Activated B cell treated with CpG ODN at 0.5 μM for 24 hours (primary cell): ENCODE data around the gene METTL9. TPM values are rescaled to one million over a fixed set of nuclear protein-coding genes. Genes with fewer than 3 reads are reported as not detected.

Experiments
- ATAC-seq: fragments of 200-7000 bp; cut with Tn5 transposase; one replicate; pipeline ENCODE4 v1.10.0; 2021; ENCODE audit warnings: low read depth, mild to moderate bottlenecking, moderate library complexity
- CTCF ChIA-PET: fragments of 350-600 bp; sonication (Branson Sonifier 250); formaldehyde crosslinking; loops from one replicate; lab custom pipeline; 2021; ENCODE audit warnings: antibody characterized with exemption; lab: Charles Lee
- POLR2A ChIA-PET: fragments of 350-600 bp; sonication (Branson Sonifier 250); formaldehyde crosslinking; loops from one replicate; lab custom pipeline; 2021; ENCODE audit warnings: antibody characterized with exemption; lab: Charles Lee
- DNase-seq: peaks from one replicate; pipeline ENCODE4 v3.0.0; 2022
- H3K27ac Mint-ChIP-seq: one replicate; pipeline ENCODE4 v1.8.0; 2020; ENCODE audit warnings: mixed read lengths
- H3K27me3 Mint-ChIP-seq: one replicate; pipeline ENCODE4 v1.8.0; 2021; ENCODE audit warnings: mixed read lengths
- H3K36me3 Mint-ChIP-seq: one replicate; pipeline ENCODE4 v1.8.0; 2021; ENCODE audit warnings: low read depth, mixed read lengths
- H3K4me1 Mint-ChIP-seq: one replicate; pipeline ENCODE4 v1.8.0; 2021; ENCODE audit warnings: mixed read lengths
- H3K4me3 Mint-ChIP-seq: one replicate; pipeline ENCODE4 v1.8.0; 2020; ENCODE audit warnings: mild to moderate bottlenecking, mixed read lengths
- H3K9me3 Mint-ChIP-seq: one replicate; pipeline ENCODE4 v1.8.0; 2020; ENCODE audit warnings: mixed read lengths
- CTCF ChIP-seq: fragments of 200-600 bp; IDR thresholded peaks from one replicate; pipeline ENCODE4 v1.8.0; 2022; ENCODE audit warnings: antibody characterized with exemption, mild to moderate bottlenecking
- intact Hi-C: fragments of 100-400 bp; cut with micrococcal nuclease; formaldehyde crosslinking; loops from one replicate; pipeline ENCODE4 v1.15.1; 2024
- total RNA-seq: library from RNA; stranded (reverse); gene quantifications from 2 replicates; pipeline ENCODE4 v1.2.3, GENCODE V29; 2022

METTL9 gene
- total RNA-seq, 1 donor from 2014 or later: 53.3 TPM

- Mint-ChIP-seq H3K27ac (peak overlapping the region; percentile 86), H3K9me3 (no peaks in the 10 kb centered on the region), H3K27me3 (no peaks in the 10 kb centered on the region), H3K36me3 (peaks cover 16% of the 10 kb centered on the region), H3K4me3 (peak overlapping the region; percentile 73), H3K4me1 (peaks cover 88% of the 10 kb centered on the region)
- ChIA-PET CTCF (interaction anchor here (0.7 to 5.1 kb wide), 14 partner anchors 9 to 73 kb away, joined by 3 to 98 read pairs (median 6); no protein-coding TSS in a partner anchor), POLR2A (interaction anchor here (0.6 to 3.3 kb wide), 4 partner anchors 11 to 357 kb away, joined by 3 to 34 read pairs (median 6); no protein-coding TSS in a partner anchor)
- peak; percentile 97 for TF ChIP-seq CTCF
- ATAC-seq: peak; percentile 79
- intact Hi-C loops: loop anchor here (1.0 to 5.0 kb wide), 6 partner anchors 10 to 535 kb away; partner anchors contain the start of gene UQCRC2
- DNase-seq: no peak
Measured at GRCh38 chr16:21656795-21657768, 57.7 kb downstream of the METTL9 start.

DNA sequence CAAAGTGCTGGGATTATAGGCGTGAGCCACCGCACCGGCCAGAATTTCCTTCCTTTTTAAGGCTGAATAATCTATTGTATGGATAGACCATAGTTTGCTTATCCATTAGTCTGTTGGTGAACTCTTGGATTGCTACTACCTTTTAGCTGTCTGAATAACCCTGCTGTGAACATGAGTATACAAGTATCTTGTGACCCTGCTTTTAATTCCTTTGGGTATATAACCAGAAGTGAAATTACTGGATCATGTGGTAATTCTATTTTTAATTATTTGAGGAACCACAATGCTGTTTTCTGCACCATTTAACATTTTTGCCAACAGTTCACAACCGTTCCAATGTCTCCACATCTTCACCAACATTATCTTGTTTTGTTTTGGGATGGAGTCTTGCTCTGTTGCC is 59.7 kb downstream of the METTL9 start:
- Mint-ChIP-seq H3K9me3 (no peaks in the 10 kb centered on the region), H3K4me3 (no peak overlapping the region), H3K27ac (peak overlapping the region; percentile 35), H3K27me3 (no peaks in the 10 kb centered on the region), H3K4me1 (peaks cover 78% of the 10 kb centered on the region), H3K36me3 (peaks cover 12% of the 10 kb centered on the region)
- POLR2A ChIA-PET: interaction anchor here (0.7 to 1.3 kb wide), 2 partner anchors 14 to 15 kb away, joined by 6 to 10 read pairs; no protein-coding TSS in a partner anchor
- CTCF ChIA-PET: interaction anchor here (1.1 kb wide), 1 partner anchor 49 kb away, joined by 3 read pairs; no protein-coding TSS in a partner anchor
- intact Hi-C loops: loop anchor here (5.0 kb wide), 2 partner anchors 293 to 533 kb away; partner anchors contain the start of gene UQCRC2
- no peak for TF ChIP-seq CTCF
- ATAC-seq (no peak), DNase-seq (no peak)

DNA sequence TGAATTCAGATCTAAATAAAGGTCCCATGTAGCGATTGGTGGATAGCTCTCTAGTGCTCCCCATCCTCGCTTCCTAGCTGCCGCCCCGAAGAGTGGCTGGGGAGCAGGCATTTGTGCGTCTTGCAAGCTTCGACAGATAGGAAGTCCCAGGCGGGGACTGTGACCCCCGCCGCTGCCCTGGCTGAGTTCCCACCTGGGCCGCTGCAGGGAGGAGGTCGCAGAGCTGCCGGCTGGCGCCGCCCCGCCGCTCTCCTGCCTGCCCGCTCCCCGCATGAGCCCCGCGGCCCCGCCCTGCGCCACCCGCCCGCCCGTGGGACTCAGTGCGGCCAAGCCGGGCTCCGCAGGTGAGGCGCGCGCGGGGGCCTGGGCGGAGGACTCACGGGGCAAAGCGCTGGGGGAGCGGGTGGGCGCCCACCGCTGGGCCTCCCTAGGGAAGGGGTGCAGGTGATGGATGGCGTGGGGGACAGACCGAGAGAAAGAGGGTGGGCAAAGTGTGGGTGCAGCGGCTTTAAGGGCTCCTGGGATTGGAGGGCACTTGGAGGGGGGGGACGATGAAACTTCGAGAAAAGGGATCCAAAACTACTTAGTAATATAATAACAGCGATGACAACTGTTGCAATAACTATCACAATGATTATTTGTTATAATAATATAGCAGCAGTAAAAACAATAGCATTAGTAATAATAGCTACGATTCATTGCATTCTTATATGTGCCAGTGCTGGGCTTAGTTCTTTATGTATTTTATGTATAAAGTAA is 64.7 kb downstream of the METTL9 start, which contains the start of gene OTOA:
Gene OTOA (plus strand): TSS at position 80 of the 759 bp plus-strand sequence. CDS start 14,547 bp downstream, outside the sequence.
- ATAC-seq: peak; percentile 87
- peaks cover 2% of the 10 kb centered on the region for H3K27me3 Mint-ChIP-seq
- POLR2A ChIA-PET: interaction anchor here (1.2 kb wide), 1 partner anchor 19 kb away, joined by 6 read pairs; no protein-coding TSS in a partner anchor
- CTCF ChIA-PET: no interaction called here
- H3K27ac Mint-ChIP-seq: no peak within 1 kb of the TSS
- TF ChIP-seq CTCF: no peak
- H3K9me3 Mint-ChIP-seq: no peaks in the 10 kb centered on the region
- H3K36me3 Mint-ChIP-seq: no peaks in the 10 kb centered on the region
- DNase-seq: peak; percentile 43
- peak within 1 kb of the TSS; percentile 78 for H3K4me3 Mint-ChIP-seq
- intact Hi-C loops: no loop called here
- peaks cover 35% of the 10 kb centered on the region for H3K4me1 Mint-ChIP-seq

DNA sequence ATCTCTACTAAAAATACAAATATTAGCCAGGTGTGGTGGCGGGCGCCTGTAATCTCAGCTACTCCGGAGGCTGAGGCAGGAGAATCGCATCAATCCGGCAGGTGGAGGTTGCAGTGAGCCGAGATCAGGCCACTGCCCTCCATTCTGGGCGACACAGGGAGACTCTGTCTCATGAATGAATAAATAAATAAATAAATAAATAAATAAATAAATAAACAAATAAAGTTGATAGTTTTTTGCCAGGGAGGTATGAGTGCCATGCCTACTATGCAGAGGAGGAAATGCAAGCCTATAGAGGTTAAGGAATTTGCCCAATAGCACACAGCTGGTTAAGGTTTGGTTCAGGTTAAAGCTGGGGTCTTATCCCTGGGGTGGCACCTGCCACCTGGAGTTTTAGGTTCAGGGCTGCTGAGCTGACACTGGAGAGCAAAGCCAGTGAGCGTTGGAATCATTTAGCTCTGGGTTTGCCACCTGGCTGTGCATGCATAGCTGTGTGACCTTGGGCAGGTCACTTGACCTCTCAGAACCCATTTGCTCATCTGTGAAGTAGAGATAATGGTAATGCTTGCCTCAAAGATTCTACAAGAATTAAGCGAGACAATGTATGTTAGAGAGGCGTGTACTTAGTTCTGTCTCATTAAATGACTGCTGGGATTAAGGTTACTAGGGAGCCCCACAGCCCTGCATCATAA is 65.6 kb downstream of the METTL9 start:
- intact Hi-C loops: no loop called here
- ATAC-seq (no peak), DNase-seq (no peak)
- peaks cover 2% of the 10 kb centered on the region for H3K27me3 Mint-ChIP-seq
- no peak overlapping the region for H3K4me3 Mint-ChIP-seq
- no peaks in the 10 kb centered on the region for H3K9me3 Mint-ChIP-seq
- ChIA-PET POLR2A (no interaction called here), CTCF (interaction anchor here (1.3 kb wide), 1 partner anchor 8 kb away, joined by 6 read pairs; no protein-coding TSS in a partner anchor)
- no peak overlapping the region for H3K27ac Mint-ChIP-seq
- peaks cover 26% of the 10 kb centered on the region for H3K4me1 Mint-ChIP-seq
- no peaks in the 10 kb centered on the region for H3K36me3 Mint-ChIP-seq
- no peak for TF ChIP-seq CTCF
